ENCODE measurements around the gene FCGR2B. TPM values are rescaled to one million over a fixed set of nuclear protein-coding genes. Genes with fewer than 3 reads are reported as not detected.

Gene FCGR2B
- polyA plus RNA-seq, 3 donors = 0.47 to 0.84 (median 0.47) TPM

Other genes with a start within 250 kb of the FCGR2B start
- 1 to 10 TPM; 4.3 to 4.9 (median 4.7) TPM for gene FCGR2A, start 157.7 kb upstream of the FCGR2B start, polyA plus RNA-seq (ENCODE audit: insufficient read length in 3 of 3)
- under 1 TPM; 0.27 to 0.70 (median 0.57) TPM for gene HSPA6, start 138.6 kb upstream of the FCGR2B start, polyA plus RNA-seq (ENCODE audit: insufficient read length in 3 of 3)
- gene FCGR3A, start 113.3 kb upstream of the FCGR2B start, polyA plus RNA-seq (ENCODE audit: insufficient read length in 3 of 3) = 1 to 10 TPM; 1.7 to 1.8 (median 1.8) TPM
- under 1 TPM in 2 of 3 donors, not detected in 1; 0.25 to 0.38 TPM for gene FCGR3B, start 32.0 kb upstream of the FCGR2B start, polyA plus RNA-seq (ENCODE audit: insufficient read length in 3 of 3)
- under 1 TPM in 1 of 3 donors, not detected in 2; 0.24 TPM for gene FCRLA, start 44.1 kb downstream of the FCGR2B start, polyA plus RNA-seq (ENCODE audit: insufficient read length in 3 of 3)
- gene FCRLB, start 58.4 kb downstream of the FCGR2B start, polyA plus RNA-seq (ENCODE audit: insufficient read length in 3 of 3) = 1 to 10 TPM; 5.4 to 6.1 (median 5.9) TPM
- 10 to 100 TPM; 36.6 to 52.7 (median 46.2) TPM for gene DUSP12, start 86.6 kb downstream of the FCGR2B start, polyA plus RNA-seq (ENCODE audit: insufficient read length in 3 of 3)
- gene ATF6, start 103.2 kb downstream of the FCGR2B start, polyA plus RNA-seq (ENCODE audit: insufficient read length in 3 of 3) = 10 to 100 TPM; 26.6 to 32.6 (median 27.5) TPM